Endothelial cell of umbilical vein (primary cell): ENCODE data around the gene CPNE1. TPM values are rescaled to one million over a fixed set of nuclear protein-coding genes. Genes with fewer than 3 reads are reported as not detected.

ENCODE experiments used
- BruUV-seq: library from RNA; stranded (reverse); fragments of 400-500 nt; replicated peaks from 2 replicates; lab custom pipeline; 2021; lab: Mats Ljungman, UMichigan
- CTCF ChIA-PET: fragments of 300-600, 350-600 bp; sonication (Branson Sonifier 250); formaldehyde crosslinking; loops from one replicate; lab custom pipeline; 2021; ENCODE audit warnings: antibody characterized with exemption, inconsistent platforms; lab: Charles Lee
- POLR2A ChIA-PET: fragments of 300-600, 350-600 bp; sonication (Branson Sonifier 250); formaldehyde crosslinking; loops from one replicate; lab custom pipeline; 2021; ENCODE audit warnings: antibody characterized with exemption, inconsistent platforms; lab: Charles Lee
- DNase-seq: peaks from one replicate; pipeline ENCODE4 v3.0.0-alpha.2; 2011; ENCODE audit warnings: low read depth, low spot score
- FAIRE-seq: peaks from 2 replicates; lab custom pipeline; 2011; peaks lifted over from hg19 to GRCh38; lab: Jason Lieb, UNC
- H2AFZ ChIP-seq: 2 replicates; pipeline ENCODE4 v1.6.0; 2012; ENCODE audit warnings: low read depth, low read length, control low read depth, inconsistent platforms
- H3K27ac ChIP-seq: 2 replicates; pipeline ENCODE4 v1.5.1; 2011; ENCODE audit warnings: low read depth, mild to moderate bottlenecking, control low read depth, low read length, moderate library complexity; ENCODE audit not compliant: insufficient read depth
- H3K27me3 ChIP-seq, 2 experiments: 2 replicates each; pipeline versions ENCODE4 v1.6.0 to v1.6.1; 2011; ENCODE audit warnings: low read length in 2 of 2, mixed read lengths in 1 of 2; ENCODE audit not compliant: control insufficient read depth in 2 of 2, insufficient read depth in 2 of 2
- H3K36me3 ChIP-seq, 2 experiments: 2 replicates in 1 of 2; 3 replicates in 1 of 2; pipeline ENCODE4 v1.5.1; 2011; ENCODE audit warnings: low read length in 2 of 2, mild to moderate bottlenecking in 1 of 2, moderate library complexity in 1 of 2; ENCODE audit not compliant: control insufficient read depth in 2 of 2, insufficient read depth in 2 of 2; ENCODE audit errors: extremely low read depth in 1 of 2
- H3K4me1 ChIP-seq: 3 replicates; pipeline ENCODE4 v1.5.1; 2011; ENCODE audit warnings: mild to moderate bottlenecking, low read length; ENCODE audit not compliant: control insufficient read depth, insufficient read depth; ENCODE audit errors: extremely low read depth
- H3K4me2 ChIP-seq: 2 replicates; pipeline ENCODE4 v1.6.1; 2011; ENCODE audit warnings: low read length, control low read depth, mixed read lengths; ENCODE audit not compliant: insufficient read depth
- H3K4me3 ChIP-seq, 3 experiments: fragments of 200-600 bp in 1 of 3; sonication (generic), shearing (Covaris generic) in 1 of 3; replicated peaks in 1 of 3; 2 replicates each; pipeline ENCODE4 v1.5.1; 2011 to 2016; ENCODE audit warnings: control low read depth in 3 of 3, low read length in 3 of 3, mild to moderate bottlenecking in 2 of 3, inconsistent platforms in 1 of 3, low read depth in 1 of 3, moderate library complexity in 1 of 3; ENCODE audit not compliant: insufficient read depth in 1 of 3
- H3K79me2 ChIP-seq: 2 replicates; pipeline ENCODE4 v1.6.0; 2012; ENCODE audit warnings: low read length, inconsistent platforms; ENCODE audit not compliant: control insufficient read depth, insufficient read depth
- H3K9ac ChIP-seq: replicated peaks from 2 replicates; pipeline ENCODE3; 2011; ENCODE audit warnings: low read length, control low read depth; ENCODE audit not compliant: insufficient read depth; ENCODE audit errors: extremely low read depth
- H3K9me1 ChIP-seq: replicated peaks from 3 replicates; pipeline ENCODE4 v1.6.0; 2011; ENCODE audit warnings: mild to moderate bottlenecking, low read length; ENCODE audit not compliant: control insufficient read depth, insufficient read depth; ENCODE audit errors: extremely low read depth
- H3K9me3 ChIP-seq: replicated peaks from 2 replicates; pipeline ENCODE4 v1.5.1; 2012; ENCODE audit warnings: low read length, inconsistent platforms; ENCODE audit not compliant: control insufficient read depth, insufficient read depth
- H4K20me1 ChIP-seq: replicated peaks from 2 replicates; pipeline ENCODE3; 2011; ENCODE audit warnings: mild to moderate bottlenecking, low read length; ENCODE audit not compliant: control insufficient read depth, insufficient read depth; ENCODE audit errors: extremely low read depth
- CTCF ChIP-seq, 2 donors: IDR thresholded peaks; 1 replicate in 1 of 2; 2 replicates in 1 of 2; pipeline ENCODE4 v1.5.1; 2011; ENCODE audit warnings: low read length in 2 of 2, mild to moderate bottlenecking in 2 of 2, moderate library complexity in 2 of 2, control low read depth in 1 of 2, inconsistent platforms in 1 of 2, low read depth in 1 of 2; ENCODE audit not compliant: insufficient read depth in 1 of 2; ENCODE audit errors: extremely low read depth in 1 of 2
- EZH2 ChIP-seq: IDR thresholded peaks from 2 replicates; pipeline ENCODE4 v1.6.1; 2012; ENCODE audit warnings: borderline replicate concordance, low read depth, mild to moderate bottlenecking, moderate library complexity, low read length, inconsistent platforms; ENCODE audit not compliant: severe bottlenecking
- FOS ChIP-seq: IDR thresholded peaks from 2 replicates; pipeline ENCODE4 v1.6.1; 2011; ENCODE audit warnings: mild to moderate bottlenecking, low read length, moderate library complexity, borderline replicate concordance; ENCODE audit not compliant: insufficient read depth
- GATA2 ChIP-seq: IDR thresholded peaks from 2 replicates; pipeline ENCODE4 v1.7.0; 2011; ENCODE audit warnings: low read depth, mild to moderate bottlenecking, moderate library complexity, mixed read lengths, low read length; ENCODE audit not compliant: insufficient read length, insufficient read depth
- JUN ChIP-seq: IDR thresholded peaks from 2 replicates; pipeline ENCODE4 v1.6.1; 2011; ENCODE audit warnings: borderline replicate concordance, low read depth; ENCODE audit not compliant: insufficient read length, insufficient read depth
- MAX ChIP-seq: IDR thresholded peaks from 2 replicates; pipeline ENCODE4 v1.6.1; 2011; ENCODE audit not compliant: insufficient read depth, insufficient read length
- MYC ChIP-seq: IDR thresholded peaks from one replicate; pipeline ENCODE4 v1.6.1; 2011; ENCODE audit warnings: mild to moderate bottlenecking, low read depth, low read length
- POLR2A ChIP-seq: IDR thresholded peaks from 2 replicates; pipeline ENCODE4 v1.6.1; 2012; ENCODE audit warnings: low read depth, mild to moderate bottlenecking, control low read depth, low read length
- POLR2AphosphoS5 ChIP-seq: IDR thresholded peaks from 2 replicates; pipeline ENCODE4 v1.6.1; 2012; ENCODE audit warnings: low read depth, mild to moderate bottlenecking, control low read depth, low read length, moderate library complexity; ENCODE audit not compliant: insufficient read depth
- dilution Hi-C: fragments of 300-500 bp; cut with MboI; formaldehyde crosslinking; loops from one replicate; pipeline ENCODE4 v1.15.0; 2019; ENCODE audit warnings: low sequenced_read_pairs; ENCODE audit not compliant: extremely low pct_ligation_motif_present
- intact Hi-C: fragments of 100-400 bp; cut with micrococcal nuclease; formaldehyde crosslinking; loops from one replicate; pipeline ENCODE4 v1.10.0; 2022
- polyA plus RNA-seq, 4 experiments: library from polyadenylated mRNA; depleted of rRNA in 3 of 4; stranded (reverse) in 3 of 4; unstranded in 1 of 4; fragments of >200 nt; gene quantifications; 2 replicates each; pipeline versions ENCODE4 v1.2.1 to v1.2.3, GENCODE V29; 2011 to 2012; ENCODE audit warnings: missing spikeins in 1 of 4
- total RNA-seq: library from RNA; stranded (reverse); gene quantifications from 2 replicates; pipeline ENCODE4 v1.2.3, GENCODE V29; 2021

CPNE1 gene
- total and polyA plus RNA-seq, 2 donors (not counting 3 experiments of a cell fraction or from before 2014, with no cell fraction given), result 244 to 316 TPM

GRCh38 chr20:35669681-35670080 lies 5.0 kb upstream of the CPNE1 start:
- Histone ChIP-seq H3K79me2 (no peaks in the 10 kb centered on the region), H3K9me3 (no peaks in the 10 kb centered on the region), H3K27ac (no peak overlapping the region), H3K36me3 (peaks cover 3 to 11% of the 10 kb centered on the region in 2 experiments), H3K27me3 (no peaks in the 10 kb centered on the region), H3K4me2 (no peak overlapping the region), H3K9me1 (no peaks in the 10 kb centered on the region), H3K9ac (no peak overlapping the region), H2AFZ (no peak overlapping the region), H3K4me1 (no peaks in the 10 kb centered on the region), H3K4me3 (no peak overlapping the region), H4K20me1 (no peaks in the 10 kb centered on the region)
- ChIA-PET POLR2A (no interaction called here), CTCF (interaction anchor here (0.9 to 1.1 kb wide), 2 partner anchors 10 to 12 kb away, joined by 3 read pairs; no protein-coding TSS in a partner anchor)
- TF ChIP-seq CTCF (IDR thresholded peaks at IDR 0.05; ENCODE audit: extremely low read depth in 1 of 2, insufficient read depth in 1 of 2, low read depth in 1 of 2, low read length in 2 of 2) (no peak), POLR2A (no peak), MYC (no peak), MAX (no peak), EZH2 (no peak), JUN (no peak), POLR2AphosphoS5 (no peak), GATA2 (no peak), FOS (no peak)
- intact Hi-C loops (no loop called here), dilution Hi-C loops (no loop called here)
- FAIRE-seq (no peak), DNase-seq (no peak)
- BruUV-seq, result no TSS peak
